GM12878 (cell line): ENCODE data around the gene TMEM201. TPM values are rescaled to one million over a fixed set of nuclear protein-coding genes. Genes with fewer than 3 reads are reported as not detected.

ENCODE experiments used
- ATF3 ChIP-seq: IDR thresholded peaks from 2 replicates; pipeline ENCODE4 v1.6.1; 2011; ENCODE audit warnings: low read depth, mild to moderate bottlenecking, low read length, moderate library complexity, borderline replicate concordance; ENCODE audit errors: extremely low read depth
- ATF7 ChIP-seq: fragments of 450-650 bp; IDR thresholded peaks from 2 replicates; pipeline ENCODE4 v1.6.1; 2016; ENCODE audit warnings: low read depth, mild to moderate bottlenecking
- BCL11A ChIP-seq: IDR thresholded peaks from 2 replicates; pipeline ENCODE4 v1.6.1; 2011; ENCODE audit warnings: low read depth, low read length
- BCLAF1 ChIP-seq: fragments of 450-650 bp; IDR thresholded peaks from 2 replicates; pipeline ENCODE4 v1.6.1; 2017; ENCODE audit warnings: antibody characterized with exemption, mild to moderate bottlenecking, moderate library complexity
- CREM ChIP-seq: IDR thresholded peaks from 2 replicates; pipeline ENCODE4 v1.6.1; 2014; ENCODE audit warnings: antibody characterized with exemption, low read depth
- DPF2 ChIP-seq: fragments of 450-650 bp; IDR thresholded peaks from 2 replicates; pipeline ENCODE4 v1.6.1; 2017; ENCODE audit warnings: mild to moderate bottlenecking
- EGR1 ChIP-seq, 2 experiments: IDR thresholded peaks; 1 replicate in 1 of 2; 2 replicates in 1 of 2; pipeline ENCODE4 v1.6.1; 2011 to 2012; ENCODE audit warnings: low read depth in 2 of 2, low read length in 2 of 2, borderline replicate concordance in 1 of 2, mild to moderate bottlenecking in 1 of 2, moderate library complexity in 1 of 2
- EZH2 ChIP-seq: IDR thresholded peaks from 2 replicates; pipeline ENCODE4 v1.6.1; 2012; ENCODE audit warnings: low read depth, mild to moderate bottlenecking, control low read depth, inconsistent platforms, low read length, borderline replicate concordance; ENCODE audit not compliant: control insufficient read depth
- HDAC2 ChIP-seq: fragments of 200-600 bp; sonication (generic); IDR thresholded peaks from 2 replicates; pipeline ENCODE4 v1.6.1; 2017
- NKRF ChIP-seq: fragments of 450-650 bp; conservative IDR thresholded peaks from 2 replicates; pipeline ENCODE4 v1.6.1; 2017; ENCODE audit warnings: mild to moderate bottlenecking, moderate library complexity
- NR2F1 ChIP-seq: fragments of 450-650 bp; conservative IDR thresholded peaks from 2 replicates; pipeline ENCODE4 v1.6.1; 2017; ENCODE audit warnings: mild to moderate bottlenecking
- NRF1 ChIP-seq: conservative IDR thresholded peaks from 2 replicates; pipeline ENCODE4 v1.6.1; 2011; ENCODE audit warnings: mild to moderate bottlenecking, low read depth, low read length, improper control_type of control experiment
- SIN3A ChIP-seq: IDR thresholded peaks from 2 replicates; pipeline ENCODE4 v1.6.1; 2012; ENCODE audit warnings: low read depth, low read length, improper control_type of control experiment
- SMC3 ChIP-seq: IDR thresholded peaks from 2 replicates; pipeline ENCODE4 v1.6.1; 2011; ENCODE audit warnings: low read length, improper control_type of control experiment, borderline replicate concordance
- SPI1 ChIP-seq: IDR thresholded peaks from 2 replicates; pipeline ENCODE4 v1.6.1; 2011; ENCODE audit warnings: low read depth, mild to moderate bottlenecking, low read length, moderate library complexity, borderline replicate concordance; ENCODE audit not compliant: insufficient read depth
- STAT3 ChIP-seq: IDR thresholded peaks from 2 replicates; pipeline ENCODE4 v1.6.1; 2011; ENCODE audit warnings: low read depth, low read length, improper control_type of control experiment
- TARDBP ChIP-seq: IDR thresholded peaks from 2 replicates; pipeline ENCODE4 v1.6.1; 2016; ENCODE audit warnings: borderline replicate concordance
- TCF7 ChIP-seq: IDR thresholded peaks from 2 replicates; pipeline ENCODE4 v1.6.1; 2014; ENCODE audit warnings: antibody characterized with exemption, borderline replicate concordance
- ZBTB4 ChIP-seq: fragments of 450-650 bp; formaldehyde crosslinking; IDR thresholded peaks from 2 replicates; pipeline ENCODE4 v1.4.0; 2022; ENCODE audit warnings: mild to moderate bottlenecking, moderate library complexity
- ZNF207 ChIP-seq: fragments of 450-650 bp; IDR thresholded peaks from 2 replicates; pipeline ENCODE4 v1.6.1; 2014; ENCODE audit warnings: antibody characterized with exemption, mild to moderate bottlenecking, borderline replicate concordance
- ZNF217 ChIP-seq: fragments of 450-650 bp; IDR thresholded peaks from 2 replicates; pipeline ENCODE4 v1.6.1; 2017; ENCODE audit warnings: antibody characterized with exemption, mild to moderate bottlenecking
- ZZZ3 ChIP-seq: IDR thresholded peaks from 2 replicates; pipeline ENCODE4 v1.6.1; 2011; ENCODE audit warnings: low read depth; ENCODE audit not compliant: control insufficient read depth, insufficient read length
- polyA plus RNA-seq, 11 experiments: library from polyadenylated mRNA; depleted of rRNA in 4 of 11; unstranded in 6 of 11; stranded (reverse) in 5 of 11; fragments of >200 nt; fragmentation: Nextera tagmentation in 4 of 11; fragmentation: Illumina TruSeq in 1 of 11; extraction: Ambion mirVana in 4 of 11; extraction: Trizol in 1 of 11; gene quantifications; 1 replicate in 1 of 11; 2 replicates in 10 of 11; pipeline versions ENCODE4 v1.2.1 to v1.2.3, GENCODE V29; 2011 to 2016; ENCODE audit warnings: inconsistent platforms in 2 of 11, missing spikeins in 2 of 11, low read depth in 1 of 11
- total RNA-seq, 4 experiments: library from RNA; depleted of rRNA in 3 of 4; stranded (reverse); fragments of >200 nt in 3 of 4; fragmentation: Illumina TruSeq in 1 of 4; extraction: Trizol in 1 of 4; gene quantifications; 2 replicates each; pipeline versions ENCODE4 v1.2.1 to v1.2.3, GENCODE V29; 2013 to 2021

The TMEM201 gene
- total and polyA plus RNA-seq, 10 of the 15 experiments (the other 5 are each of a cell fraction or from before 2014, with no cell fraction given) = 0.13 to 26.6 (median 6.1) TPM

- TF ChIP-seq ZNF217 = peak; percentile 36; the same call in 1 of the 2 replicates
- TF ChIP-seq ZZZ3 = no peak
- TF ChIP-seq SMC3 = no peak
- peak in 1 of 2 experiments; percentile 67; a peak in 1 of 3 replicates for TF ChIP-seq EGR1 (IDR thresholded peaks at IDR 0.05; ENCODE audit: borderline replicate concordance in 1 of 2, low read depth in 2 of 2, low read length in 2 of 2)
- 0 out of 2 replicates have a peak, but pooled peaks have one; percentile 33 for TF ChIP-seq BCLAF1
- no peak for TF ChIP-seq BCL11A
- TF ChIP-seq TCF7 = no peak
- TF ChIP-seq SPI1 = 0 out of 2 replicates have a peak, but pooled peaks have one; percentile 26
- peak; percentile 79 for TF ChIP-seq DPF2
- no peak for TF ChIP-seq STAT3
- TF ChIP-seq ATF7 = no peak
- no peak for TF ChIP-seq HDAC2
- 0 out of 2 replicates have a peak, but pooled peaks have one; percentile 20 for TF ChIP-seq NRF1
- no peak for TF ChIP-seq SIN3A
- no peak for TF ChIP-seq ZNF207
- TF ChIP-seq CREM = no peak; the same call in 1 of the 2 replicates
- TF ChIP-seq ZBTB4 (CRISPR knock-in tag) = no peak
- TF ChIP-seq EZH2 = no peak
- TF ChIP-seq TARDBP = no peak
- peak; percentile 46 for TF ChIP-seq NR2F1
- TF ChIP-seq NKRF = peak; percentile 77
- no peak for TF ChIP-seq ATF3
These were observed 63.1 kb downstream of the TMEM201 start, which contains the start of gene PIK3CD (continued) for GRCh38 chr1:9651565-9652378.
